ENCODE measurements around the gene STEAP3.

GRCh38 chr2:119276864-119277263 lies 53.2 kb downstream of the STEAP3 start:
- no peak for TF ChIP-seq CTCF (IDR thresholded peaks at IDR 0.05)
- TF ChIP-seq POLR2A (IDR thresholded peaks at IDR 0.05), result no peak
